ENCODE data around the gene FGD5. TPM values are rescaled to one million over a fixed set of nuclear protein-coding genes. Genes with fewer than 3 reads are reported as not detected.

FGD5 gene
- total and polyA plus RNA-seq, 2 experiments from 2014 or later = 0.59 to 1.1 TPM

- DNase-seq (ENCODE audit: low read depth in 1 of 2, low spot score in 1 of 2) = no peak
- H3K4me1 ChIP-seq (ENCODE audit: low read depth) = no peaks in the 10 kb centered on the region
- H3K4me3 ChIP-seq = no peak overlapping the region
- no peaks in the 10 kb centered on the region for H3K27me3 ChIP-seq
- no peak for TF ChIP-seq CTCF (IDR thresholded peaks at IDR 0.05; ENCODE audit: low read depth, low read length)
- H3K27ac ChIP-seq = no peak overlapping the region
- H3K36me3 ChIP-seq = no peaks in the 10 kb centered on the region
- H3K9me3 ChIP-seq (ENCODE audit: low read depth) = no peaks in the 10 kb centered on the region
Measured at GRCh38 chr3:14862303-14862660, 43.5 kb downstream of the FGD5 start.

- H3K27me3 ChIP-seq = no peaks in the 10 kb centered on the region
- no peak overlapping the region for H3K4me3 ChIP-seq
- no peak for DNase-seq (ENCODE audit: low read depth in 1 of 2, low spot score in 1 of 2)
- H3K27ac ChIP-seq = no peak overlapping the region
- H3K36me3 ChIP-seq = no peaks in the 10 kb centered on the region
- H3K9me3 ChIP-seq (ENCODE audit: low read depth) = no peaks in the 10 kb centered on the region
- no peaks in the 10 kb centered on the region for H3K4me1 ChIP-seq (ENCODE audit: low read depth)
- no peak for TF ChIP-seq CTCF (IDR thresholded peaks at IDR 0.05; ENCODE audit: low read depth, low read length)
Measured at GRCh38 chr3:14862661-14863230, 44.0 kb downstream of the FGD5 start.

GRCh38 chr3:14863333-14864100 lies 44.8 kb downstream of the FGD5 start:
- H3K27me3 ChIP-seq = no peaks in the 10 kb centered on the region
- no peak overlapping the region for H3K27ac ChIP-seq
- no peaks in the 10 kb centered on the region for H3K36me3 ChIP-seq
- H3K4me1 ChIP-seq (ENCODE audit: low read depth) = no peaks in the 10 kb centered on the region
- H3K9me3 ChIP-seq (ENCODE audit: low read depth) = no peaks in the 10 kb centered on the region
- no peak for DNase-seq (ENCODE audit: low read depth in 1 of 2, low spot score in 1 of 2)
- peak; percentile 24 for TF ChIP-seq CTCF (IDR thresholded peaks at IDR 0.05; ENCODE audit: low read depth, low read length)
- no peak overlapping the region for H3K4me3 ChIP-seq

- H3K4me1 ChIP-seq (ENCODE audit: low read depth) = no peaks in the 10 kb centered on the region
Measured at GRCh38 chr3:14864131-14864530, 45.4 kb downstream of the FGD5 start.

GRCh38 chr3:14866627-14867026 lies 47.9 kb downstream of the FGD5 start:
- Histone ChIP-seq H3K4me1 (ENCODE audit: low read depth) (no peaks in the 10 kb centered on the region), H3K36me3 (no peaks in the 10 kb centered on the region), H3K4me3 (no peak overlapping the region), H3K9me3 (ENCODE audit: low read depth) (no peaks in the 10 kb centered on the region), H3K27ac (no peak overlapping the region), H3K27me3 (no peaks in the 10 kb centered on the region)
- no peak for DNase-seq (ENCODE audit: low read depth in 1 of 2, low spot score in 1 of 2)
- no peak for TF ChIP-seq CTCF (IDR thresholded peaks at IDR 0.05; ENCODE audit: low read depth, low read length)

More at GRCh38 chr3:14864131-14864530, 45.4 kb downstream of the FGD5 start:
- no peaks in the 10 kb centered on the region for H3K36me3 ChIP-seq
- no peak for TF ChIP-seq CTCF (IDR thresholded peaks at IDR 0.05; ENCODE audit: low read depth, low read length)
- H3K27ac ChIP-seq = no peak overlapping the region
- H3K9me3 ChIP-seq (ENCODE audit: low read depth) = no peaks in the 10 kb centered on the region
- no peaks in the 10 kb centered on the region for H3K27me3 ChIP-seq
- DNase-seq (ENCODE audit: low read depth in 1 of 2, low spot score in 1 of 2) = no peak
- H3K4me3 ChIP-seq = no peak overlapping the region
